ENCODE data around the gene FBXO8.

- no peak for TF ChIP-seq POLR2A (IDR thresholded peaks at IDR 0.05; ENCODE audit: low read depth, low read length)
- TF ChIP-seq, protein P1, sequence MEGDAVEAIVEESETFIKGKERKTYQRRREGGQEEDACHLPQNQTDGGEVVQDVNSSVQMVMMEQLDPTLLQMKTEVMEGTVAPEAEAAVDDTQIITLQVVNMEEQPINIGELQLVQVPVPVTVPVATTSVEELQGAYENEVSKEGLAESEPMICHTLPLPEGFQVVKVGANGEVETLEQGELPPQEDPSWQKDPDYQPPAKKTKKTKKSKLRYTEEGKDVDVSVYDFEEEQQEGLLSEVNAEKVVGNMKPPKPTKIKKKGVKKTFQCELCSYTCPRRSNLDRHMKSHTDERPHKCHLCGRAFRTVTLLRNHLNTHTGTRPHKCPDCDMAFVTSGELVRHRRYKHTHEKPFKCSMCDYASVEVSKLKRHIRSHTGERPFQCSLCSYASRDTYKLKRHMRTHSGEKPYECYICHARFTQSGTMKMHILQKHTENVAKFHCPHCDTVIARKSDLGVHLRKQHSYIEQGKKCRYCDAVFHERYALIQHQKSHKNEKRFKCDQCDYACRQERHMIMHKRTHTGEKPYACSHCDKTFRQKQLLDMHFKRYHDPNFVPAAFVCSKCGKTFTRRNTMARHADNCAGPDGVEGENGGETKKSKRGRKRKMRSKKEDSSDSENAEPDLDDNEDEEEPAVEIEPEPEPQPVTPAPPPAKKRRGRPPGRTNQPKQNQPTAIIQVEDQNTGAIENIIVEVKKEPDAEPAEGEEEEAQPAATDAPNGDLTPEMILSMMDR (conservative IDR thresholded peaks at IDR 0.05; ENCODE audit: low read depth, low read length), result no peak
These were observed 21.2 kb upstream of the FBXO8 start for GRCh38 chr4:174304664-174305063.
